IPS-18a (cell line): ENCODE data around the gene RELT.

Source experiments
- H3K27ac ChIP-seq: one replicate; pipeline ENCODE4 v1.5.1; 2013; ENCODE audit warnings: low read length
- H3K27me3 ChIP-seq: one replicate; pipeline ENCODE4 v1.6.1; 2013; ENCODE audit warnings: mild to moderate bottlenecking, low read length; ENCODE audit not compliant: control insufficient read depth, insufficient read depth
- H3K36me3 ChIP-seq: one replicate; pipeline ENCODE4 v1.6.1; 2013; ENCODE audit warnings: low read depth, low read length; ENCODE audit not compliant: control insufficient read depth
- H3K4me1 ChIP-seq: one replicate; pipeline ENCODE4 v1.6.1; 2013; ENCODE audit warnings: low read depth, low read length; ENCODE audit not compliant: control insufficient read depth
- H3K4me3 ChIP-seq: one replicate; pipeline ENCODE4 v1.5.1; 2013; ENCODE audit warnings: low read length
- H3K9ac ChIP-seq: one replicate; pipeline ENCODE4 v1.6.1; 2013; ENCODE audit warnings: mild to moderate bottlenecking, low read length, moderate library complexity
- H3K9me3 ChIP-seq: one replicate; pipeline ENCODE4 v1.6.1; 2013; ENCODE audit warnings: low read depth, low read length; ENCODE audit not compliant: control insufficient read depth

The RELT gene

DNA sequence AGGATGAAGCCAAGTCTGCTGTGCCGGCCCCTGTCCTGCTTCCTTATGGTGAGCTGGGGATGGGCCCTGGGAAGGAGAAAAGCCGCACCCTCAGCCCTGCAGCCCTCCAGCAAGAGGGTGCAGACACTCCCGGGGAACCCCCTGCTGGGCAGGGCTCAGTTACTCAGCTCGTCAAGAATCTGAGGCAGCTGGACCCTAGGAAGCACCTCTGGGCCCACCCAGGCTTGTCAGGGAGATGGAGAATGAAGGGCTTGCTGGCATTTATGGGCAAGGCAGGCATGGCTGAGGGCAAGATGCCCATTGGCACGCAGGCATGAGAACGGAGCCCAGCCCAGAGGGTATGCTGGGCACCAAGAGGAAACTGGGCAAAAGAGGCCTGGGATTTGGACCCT is 12.9 kb downstream of the RELT start:
- H3K9me3 ChIP-seq, result no peaks in the 10 kb centered on the region
- H3K4me1 ChIP-seq, result no peaks in the 10 kb centered on the region
- H3K9ac ChIP-seq, result no peak overlapping the region
- no peaks in the 10 kb centered on the region for H3K36me3 ChIP-seq
- H3K27ac ChIP-seq, result no peak overlapping the region
- no peaks in the 10 kb centered on the region for H3K27me3 ChIP-seq
- H3K4me3 ChIP-seq, result no peak overlapping the region

GRCh38 chr11:73389916-73390315 is 13.7 kb downstream of the RELT start:
- no peaks in the 10 kb centered on the region for H3K4me1 ChIP-seq
- H3K27me3 ChIP-seq, result no peaks in the 10 kb centered on the region
- no peak overlapping the region for H3K27ac ChIP-seq
- no peak overlapping the region for H3K4me3 ChIP-seq
- H3K36me3 ChIP-seq, result no peaks in the 10 kb centered on the region
- no peak overlapping the region for H3K9ac ChIP-seq
- no peaks in the 10 kb centered on the region for H3K9me3 ChIP-seq

DNA sequence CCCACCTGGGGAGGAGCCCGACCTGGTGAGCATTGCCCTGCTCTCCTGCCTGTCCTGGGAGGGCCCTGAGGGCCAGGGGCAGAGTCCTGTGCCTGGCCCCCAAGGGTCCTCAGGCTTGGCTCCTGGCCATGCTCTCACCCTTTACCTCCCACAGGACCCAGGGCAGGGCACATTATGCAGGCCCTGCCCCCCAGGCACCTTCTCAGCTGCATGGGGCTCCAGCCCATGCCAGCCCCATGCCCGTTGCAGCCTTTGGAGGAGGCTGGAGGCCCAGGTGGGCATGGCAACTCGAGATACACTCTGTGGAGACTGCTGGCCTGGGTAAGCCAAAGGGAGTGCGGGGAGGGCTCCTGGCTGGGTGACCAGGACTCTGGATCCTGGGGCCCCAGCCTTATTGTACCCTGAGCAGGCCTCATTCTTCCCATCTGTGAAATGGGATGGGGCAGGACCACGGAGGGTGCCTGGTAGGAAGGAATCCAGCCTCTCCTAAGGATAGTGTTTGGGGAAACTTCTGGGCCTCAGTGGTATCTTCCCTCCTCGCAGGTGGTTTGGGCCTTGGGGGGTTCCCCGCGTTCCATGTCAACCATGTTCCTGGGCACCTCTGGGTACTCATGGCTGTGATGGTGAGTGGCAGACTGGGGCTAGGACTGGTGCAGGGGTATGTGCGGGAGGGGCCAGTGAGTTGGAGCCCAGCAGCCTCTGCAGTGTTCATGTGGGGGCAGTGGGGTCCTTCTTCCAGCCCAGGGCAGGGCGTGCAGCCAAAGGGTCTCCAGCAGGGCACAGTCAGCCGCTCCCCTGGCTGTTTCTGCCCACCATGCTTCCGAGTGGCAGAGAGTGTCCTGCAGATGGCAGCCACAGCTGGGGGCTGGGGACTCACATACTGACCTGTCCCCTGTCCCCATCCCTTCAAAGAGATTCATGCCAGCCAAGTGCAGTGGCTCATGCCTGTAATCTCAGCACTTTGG is 14.7 kb downstream of the RELT start:
- H3K27me3 ChIP-seq, result no peaks in the 10 kb centered on the region
- no peaks in the 10 kb centered on the region for H3K9me3 ChIP-seq
- no peaks in the 10 kb centered on the region for H3K36me3 ChIP-seq
- no peak overlapping the region for H3K9ac ChIP-seq
- no peak overlapping the region for H3K27ac ChIP-seq
- H3K4me3 ChIP-seq, result no peak overlapping the region
- H3K4me1 ChIP-seq, result no peaks in the 10 kb centered on the region

DNA sequence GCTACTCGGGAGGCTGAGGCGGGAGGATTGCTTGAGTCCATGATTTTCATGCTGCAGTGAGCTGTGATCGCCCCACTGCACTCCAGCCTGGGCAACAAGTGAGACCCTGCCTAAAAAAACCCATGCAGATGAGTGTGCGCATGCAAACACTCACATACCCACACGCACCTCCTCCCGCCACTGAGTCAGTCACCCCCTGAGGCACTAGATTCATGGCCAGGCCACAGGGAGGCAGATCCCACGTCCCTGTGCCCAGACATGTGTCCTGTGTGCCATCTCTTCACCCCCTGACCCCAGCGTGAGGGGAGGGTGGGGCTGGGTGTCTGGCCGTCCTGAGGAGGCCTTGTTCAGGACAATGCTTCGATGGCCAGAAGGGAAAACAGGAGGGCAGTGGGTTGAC is 15.5 kb downstream of the RELT start:
- Histone ChIP-seq H3K4me3 (no peak overlapping the region), H3K36me3 (no peaks in the 10 kb centered on the region), H3K27me3 (no peaks in the 10 kb centered on the region), H3K27ac (no peak overlapping the region), H3K4me1 (no peaks in the 10 kb centered on the region), H3K9ac (no peak overlapping the region), H3K9me3 (no peaks in the 10 kb centered on the region)

- H3K9me3 ChIP-seq, result no peaks in the 10 kb centered on the region
- no peaks in the 10 kb centered on the region for H3K4me1 ChIP-seq
- H3K27me3 ChIP-seq, result no peaks in the 10 kb centered on the region
- H3K27ac ChIP-seq, result no peak overlapping the region
- H3K36me3 ChIP-seq, result no peaks in the 10 kb centered on the region
- no peak overlapping the region for H3K9ac ChIP-seq
- H3K4me3 ChIP-seq, result no peak overlapping the region
Observed at GRCh38 chr11:73392108-73393010, 16.2 kb downstream of the RELT start.

- no peaks in the 10 kb centered on the region for H3K36me3 ChIP-seq
- H3K4me1 ChIP-seq, result no peaks in the 10 kb centered on the region
- H3K27me3 ChIP-seq, result no peaks in the 10 kb centered on the region
- no peak overlapping the region for H3K9ac ChIP-seq
- H3K9me3 ChIP-seq, result no peaks in the 10 kb centered on the region
- H3K4me3 ChIP-seq, result no peak overlapping the region
- H3K27ac ChIP-seq, result no peak overlapping the region
Observed at GRCh38 chr11:73393011-73393380, 16.8 kb downstream of the RELT start.

GRCh38 chr11:73393479-73394415 is 17.5 kb downstream of the RELT start:
- Histone ChIP-seq H3K27me3 (no peaks in the 10 kb centered on the region), H3K9ac (no peak overlapping the region), H3K4me3 (no peak overlapping the region), H3K9me3 (no peaks in the 10 kb centered on the region), H3K4me1 (no peaks in the 10 kb centered on the region), H3K27ac (no peak overlapping the region), H3K36me3 (no peaks in the 10 kb centered on the region)

- no peaks in the 10 kb centered on the region for H3K36me3 ChIP-seq
- no peaks in the 10 kb centered on the region for H3K9me3 ChIP-seq
- no peak overlapping the region for H3K27ac ChIP-seq
- H3K4me3 ChIP-seq, result no peak overlapping the region
- no peaks in the 10 kb centered on the region for H3K4me1 ChIP-seq
- H3K27me3 ChIP-seq, result no peaks in the 10 kb centered on the region
- no peak overlapping the region for H3K9ac ChIP-seq
Observed at GRCh38 chr11:73394416-73395296, 18.5 kb downstream of the RELT start.

- no peak overlapping the region for H3K9ac ChIP-seq
- H3K9me3 ChIP-seq, result no peaks in the 10 kb centered on the region
- H3K4me3 ChIP-seq, result no peak overlapping the region
- no peaks in the 10 kb centered on the region for H3K4me1 ChIP-seq
- H3K27me3 ChIP-seq, result no peaks in the 10 kb centered on the region
- no peak overlapping the region for H3K27ac ChIP-seq
- no peaks in the 10 kb centered on the region for H3K36me3 ChIP-seq
Observed at GRCh38 chr11:73395297-73396208, 19.4 kb downstream of the RELT start.
